WTC11 (cell line): ENCODE results near the gene PFDN2. TPM values are rescaled to one million over a fixed set of nuclear protein-coding genes. Genes with fewer than 3 reads are reported as not detected.

Experiments
- ARID4B ChIP-seq: sonication (generic); formaldehyde crosslinking; IDR thresholded peaks from 2 replicates; pipeline ENCODE4 v1.8.0; 2023; ENCODE audit warnings: missing genetic modification reagents, mild to moderate bottlenecking, borderline replicate concordance
- ATF3 ChIP-seq: sonication (generic); formaldehyde crosslinking; conservative IDR thresholded peaks from 2 replicates; pipeline ENCODE4 v1.8.1; 2022; ENCODE audit warnings: mild to moderate bottlenecking, missing genetic modification reagents
- CREB1 ChIP-seq: sonication (generic); formaldehyde crosslinking; IDR thresholded peaks from 2 replicates; pipeline ENCODE4 v1.8.0; 2023; ENCODE audit warnings: mild to moderate bottlenecking, missing genetic modification reagents
- CTCF ChIP-seq: fragments of 200-600 bp; IDR thresholded peaks from 2 replicates; pipeline ENCODE4 v1.8.0; 2022; ENCODE audit warnings: antibody characterized with exemption
- ERG ChIP-seq: fragments of 250-450 bp; sonication (Bioruptor Pico); IDR thresholded peaks from 2 replicates; pipeline ENCODE4 v1.8.0; 2021; ENCODE audit warnings: mild to moderate bottlenecking
- FOXP4 ChIP-seq: sonication (generic); formaldehyde crosslinking; IDR thresholded peaks from 2 replicates; pipeline ENCODE4 v1.8.0; 2022; ENCODE audit warnings: mild to moderate bottlenecking, missing genetic modification reagents
- KAT7 ChIP-seq: sonication (generic); formaldehyde crosslinking; IDR thresholded peaks from 2 replicates; pipeline ENCODE4 v1.8.1; 2023; ENCODE audit warnings: missing genetic modification reagents, mild to moderate bottlenecking, borderline replicate concordance
- MYBL2 ChIP-seq: sonication (generic); formaldehyde crosslinking; IDR thresholded peaks from 2 replicates; pipeline ENCODE4 v1.8.1; 2023; ENCODE audit warnings: mild to moderate bottlenecking, moderate library complexity, missing genetic modification reagents
- PREB ChIP-seq: sonication (generic); formaldehyde crosslinking; IDR thresholded peaks from 2 replicates; pipeline ENCODE4 v1.8.1; 2022; ENCODE audit warnings: mild to moderate bottlenecking, missing genetic modification reagents, moderate library complexity, borderline replicate concordance
- STAT6 ChIP-seq: sonication (generic); formaldehyde crosslinking; conservative IDR thresholded peaks from 2 replicates; pipeline ENCODE4 v1.8.1; 2023; ENCODE audit warnings: mild to moderate bottlenecking, low read depth, missing genetic modification reagents, moderate library complexity
- USF1 ChIP-seq: sonication (generic); formaldehyde crosslinking; IDR thresholded peaks from 2 replicates; pipeline ENCODE4 v1.8.0; 2022; ENCODE audit warnings: mild to moderate bottlenecking, missing genetic modification reagents
- ZNF138 ChIP-seq: sonication (generic); formaldehyde crosslinking; conservative IDR thresholded peaks from 2 replicates; pipeline ENCODE4 v1.8.1; 2022; ENCODE audit warnings: mild to moderate bottlenecking, moderate library complexity, missing genetic modification reagents
- total RNA-seq: library from RNA; stranded (reverse); gene quantifications from 3 replicates; pipeline ENCODE4 v1.2.3, GENCODE V29; 2021

Gene PFDN2
- total RNA-seq, 1 experiment from 2014 or later: 92.6 TPM

GRCh38 chr1:161096015-161096414 lies 21.8 kb downstream of the PFDN2 start (continued):
- TF ChIP-seq ARID4B (CRISPR knock-in tag) (no peak), CREB1 (CRISPR knock-in tag) (no peak), MYBL2 (CRISPR knock-in tag) (no peak), PREB (CRISPR knock-in tag) (no peak), ATF3 (no peak), STAT6 (CRISPR knock-in tag) (no peak), FOXP4 (CRISPR knock-in tag) (no peak), CTCF (no peak), ZNF138 (CRISPR knock-in tag) (no peak), KAT7 (CRISPR knock-in tag) (no peak), ERG (no peak), USF1 (no peak)
